MM.1S (cell line): ENCODE results near the gene PPOX.

Source experiments
- DNase-seq: peaks from one replicate; pipeline ENCODE4 v3.0.0-alpha.2; 2015
- H2AFZ ChIP-seq: fragments of 300-600 bp; sonication (generic); 2 replicates; pipeline ENCODE4 v1.6.0; 2016; ENCODE audit warnings: antibody characterized with exemption, low read length
- H3F3A ChIP-seq: fragments of 300-600 bp; sonication (generic); 2 replicates; pipeline ENCODE4 v1.6.1; 2016; ENCODE audit warnings: mild to moderate bottlenecking, antibody characterized with exemption, low read length, moderate library complexity, mixed read lengths; ENCODE audit not compliant: insufficient read depth
- H3K27ac ChIP-seq: fragments of 300-600 bp; sonication (generic); 2 replicates; pipeline ENCODE4 v1.5.1; 2016; ENCODE audit warnings: mild to moderate bottlenecking, low read length
- H3K27me3 ChIP-seq: fragments of 300-600 bp; sonication (generic); replicated peaks from 2 replicates; pipeline ENCODE4 v1.6.0; 2016; ENCODE audit warnings: low read length; ENCODE audit not compliant: insufficient read depth
- H3K36me3 ChIP-seq: fragments of 300-600 bp; sonication (generic); replicated peaks from 2 replicates; pipeline ENCODE4 v1.6.1; 2016; ENCODE audit warnings: mild to moderate bottlenecking, low read length, mixed read lengths; ENCODE audit not compliant: insufficient read depth
- H3K4me1 ChIP-seq: fragments of 300-600 bp; sonication (generic); 2 replicates; pipeline ENCODE4 v1.6.1; 2016; ENCODE audit warnings: low read length, mixed read lengths
- H3K4me2 ChIP-seq: fragments of 300-600 bp; sonication (generic); 2 replicates; pipeline ENCODE4 v1.6.0; 2016; ENCODE audit warnings: low read depth, low read length
- H3K4me3 ChIP-seq: fragments of 300-600 bp; sonication (generic); 2 replicates; pipeline ENCODE4 v1.5.1; 2016; ENCODE audit warnings: low read length, mixed read lengths
- H3K79me2 ChIP-seq: fragments of 300-600 bp; sonication (generic); 2 replicates; pipeline ENCODE4 v1.6.1; 2016; ENCODE audit warnings: mixed run types, low read length, mixed read lengths
- H3K9ac ChIP-seq: fragments of 300-600 bp; sonication (generic); 2 replicates; pipeline ENCODE4 v1.6.1; 2016; ENCODE audit warnings: low read length, mixed read lengths
- H3K9me2 ChIP-seq: fragments of 300-600 bp; sonication (generic); replicated peaks from 2 replicates; pipeline ENCODE4 v1.6.1; 2016; ENCODE audit warnings: mild to moderate bottlenecking, low read length, mixed read lengths; ENCODE audit not compliant: insufficient read depth
- H3K9me3 ChIP-seq: fragments of 300-600 bp; sonication (generic); replicated peaks from 2 replicates; pipeline ENCODE4 v1.6.1; 2016; ENCODE audit warnings: mild to moderate bottlenecking, low read length, mixed read lengths; ENCODE audit not compliant: insufficient read depth
- H4K20me1 ChIP-seq: fragments of 300-600 bp; sonication (generic); 2 replicates; pipeline ENCODE4 v1.6.1; 2016; ENCODE audit warnings: mild to moderate bottlenecking, low read length, moderate library complexity, mixed read lengths; ENCODE audit not compliant: insufficient read depth
- EZH2 ChIP-seq: fragments of 300-600 bp; sonication (generic); optimal IDR thresholded peaks from 2 replicates; pipeline ENCODE3; 2017; ENCODE audit warnings: low read depth, mild to moderate bottlenecking, antibody characterized with exemption, low read length, mixed read lengths
- EZH2phosphoT487 ChIP-seq: fragments of 300-600 bp; sonication (generic); IDR thresholded peaks from 2 replicates; pipeline ENCODE4 v1.6.1; 2018; ENCODE audit warnings: antibody characterized with exemption, low read length
- TF ChIP-seq, protein P1 (sequence below): fragments of 300-600 bp; sonication (generic); IDR thresholded peaks from 2 replicates; pipeline ENCODE4 v1.5.1; 2016; ENCODE audit warnings: antibody characterized with exemption, low read length, mixed read lengths

The PPOX gene

DNA sequence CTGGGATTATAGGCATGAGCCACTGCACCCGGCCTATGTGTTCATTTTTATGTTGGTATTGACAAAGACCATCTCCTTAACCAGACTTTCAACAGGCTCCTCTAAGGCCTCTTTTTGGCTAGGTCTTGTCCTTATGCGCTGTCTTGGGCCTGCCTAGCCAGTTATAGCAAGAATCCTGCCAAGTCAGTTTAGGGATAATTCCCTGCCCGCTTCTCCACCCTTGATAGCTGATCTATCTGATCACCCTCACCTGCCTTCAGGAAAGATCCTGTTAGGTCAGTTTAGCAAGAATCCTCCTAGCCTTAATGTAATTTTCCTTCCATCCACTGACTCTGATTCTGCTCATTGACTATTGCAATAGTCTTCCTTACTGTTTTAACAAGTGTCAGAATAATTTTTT lies 13.5 kb downstream of the PPOX start:
- H3K36me3 ChIP-seq: peaks cover 6% of the 10 kb centered on the region; the same call in 1 of the 2 replicates
- H3K4me2 ChIP-seq: no peak overlapping the region
- no peak for DNase-seq
- H3K9ac ChIP-seq: no peak overlapping the region
- peaks cover 27% of the 10 kb centered on the region for H3K79me2 ChIP-seq
- H3K4me3 ChIP-seq: no peak overlapping the region
- no peaks in the 10 kb centered on the region for H4K20me1 ChIP-seq
- peaks cover 59% of the 10 kb centered on the region for H3K4me1 ChIP-seq
- no peak for TF ChIP-seq EZH2
- no peak for TF ChIP-seq EZH2phosphoT487
- TF ChIP-seq, protein P1, sequence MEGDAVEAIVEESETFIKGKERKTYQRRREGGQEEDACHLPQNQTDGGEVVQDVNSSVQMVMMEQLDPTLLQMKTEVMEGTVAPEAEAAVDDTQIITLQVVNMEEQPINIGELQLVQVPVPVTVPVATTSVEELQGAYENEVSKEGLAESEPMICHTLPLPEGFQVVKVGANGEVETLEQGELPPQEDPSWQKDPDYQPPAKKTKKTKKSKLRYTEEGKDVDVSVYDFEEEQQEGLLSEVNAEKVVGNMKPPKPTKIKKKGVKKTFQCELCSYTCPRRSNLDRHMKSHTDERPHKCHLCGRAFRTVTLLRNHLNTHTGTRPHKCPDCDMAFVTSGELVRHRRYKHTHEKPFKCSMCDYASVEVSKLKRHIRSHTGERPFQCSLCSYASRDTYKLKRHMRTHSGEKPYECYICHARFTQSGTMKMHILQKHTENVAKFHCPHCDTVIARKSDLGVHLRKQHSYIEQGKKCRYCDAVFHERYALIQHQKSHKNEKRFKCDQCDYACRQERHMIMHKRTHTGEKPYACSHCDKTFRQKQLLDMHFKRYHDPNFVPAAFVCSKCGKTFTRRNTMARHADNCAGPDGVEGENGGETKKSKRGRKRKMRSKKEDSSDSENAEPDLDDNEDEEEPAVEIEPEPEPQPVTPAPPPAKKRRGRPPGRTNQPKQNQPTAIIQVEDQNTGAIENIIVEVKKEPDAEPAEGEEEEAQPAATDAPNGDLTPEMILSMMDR: no peak
- H2AFZ ChIP-seq: no peak overlapping the region
- H3K27me3 ChIP-seq: no peaks in the 10 kb centered on the region
- H3F3A ChIP-seq: peaks cover 48% of the 10 kb centered on the region
- H3K9me3 ChIP-seq: no peaks in the 10 kb centered on the region
- H3K9me2 ChIP-seq: no peaks in the 10 kb centered on the region
- H3K27ac ChIP-seq: no peak overlapping the region

DNA sequence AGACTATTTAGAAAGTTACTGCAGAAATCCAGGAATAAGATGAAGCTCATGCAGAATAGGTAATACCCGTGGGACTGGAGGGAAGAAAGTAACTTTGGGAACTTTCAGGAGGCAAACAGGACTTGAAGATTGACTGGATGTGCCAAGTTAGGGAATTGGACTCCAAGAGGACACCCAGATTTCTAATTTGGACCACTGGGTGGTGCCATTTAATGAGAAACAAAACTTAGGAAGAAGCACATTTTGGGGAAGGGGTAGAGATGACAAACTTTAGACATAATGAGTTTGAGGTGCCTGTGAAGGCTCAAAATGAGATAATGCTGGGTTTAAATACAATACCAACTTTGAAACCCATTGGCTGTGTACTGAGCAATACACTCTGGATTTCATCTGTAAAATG lies 14.4 kb downstream of the PPOX start:
- DNase-seq: peak; percentile 36
- H3K4me2 ChIP-seq: no peak overlapping the region
- no peak overlapping the region for H3K27ac ChIP-seq
- no peak overlapping the region for H2AFZ ChIP-seq
- peaks cover 52% of the 10 kb centered on the region for H3K4me1 ChIP-seq
- peaks cover 18% of the 10 kb centered on the region for H3K79me2 ChIP-seq
- TF ChIP-seq, protein P1: peak; percentile 66
- no peak for TF ChIP-seq EZH2phosphoT487
- H3K9me3 ChIP-seq: no peaks in the 10 kb centered on the region
- no peak overlapping the region for H3K9ac ChIP-seq
- H3K4me3 ChIP-seq: no peak overlapping the region
- no peaks in the 10 kb centered on the region for H3K9me2 ChIP-seq
- H3K36me3 ChIP-seq: no peaks in the 10 kb centered on the region
- no peaks in the 10 kb centered on the region for H4K20me1 ChIP-seq
- peaks cover 49% of the 10 kb centered on the region for H3F3A ChIP-seq
- H3K27me3 ChIP-seq: no peaks in the 10 kb centered on the region

DNA sequence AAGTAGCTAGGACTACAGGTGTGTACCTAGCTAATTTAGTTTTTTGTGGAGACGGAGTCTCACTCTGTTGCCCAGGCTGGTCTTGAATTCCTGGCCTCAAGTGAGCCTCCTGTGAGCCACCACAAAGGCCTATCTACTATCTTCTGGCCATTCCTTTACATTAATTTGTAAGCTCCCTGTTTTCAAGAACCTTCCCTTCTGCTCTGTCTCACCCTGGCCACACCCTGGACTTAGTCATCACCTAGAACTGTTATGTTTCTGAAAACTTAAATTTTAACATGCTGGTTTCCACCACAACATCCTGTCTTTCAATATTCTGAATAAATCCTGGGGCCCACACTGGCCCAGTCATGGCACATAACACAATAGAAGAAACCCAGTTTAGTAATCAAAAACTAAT lies 16.0 kb downstream of the PPOX start:
- Histone ChIP-seq H3F3A (peaks cover 50% of the 10 kb centered on the region), H3K9me3 (no peaks in the 10 kb centered on the region), H4K20me1 (no peaks in the 10 kb centered on the region), H3K9ac (peak overlapping the region; percentile 1; the same call in 1 of the 2 replicates), H3K9me2 (no peaks in the 10 kb centered on the region), H3K79me2 (peaks cover 2% of the 10 kb centered on the region), H3K27ac (peak overlapping the region; percentile 89; the same call in 1 of the 2 replicates), H3K4me1 (peaks cover 67% of the 10 kb centered on the region), H2AFZ (peak overlapping the region; percentile 51), H3K36me3 (no peaks in the 10 kb centered on the region), H3K4me3 (no peak overlapping the region), H3K27me3 (no peaks in the 10 kb centered on the region), H3K4me2 (peak overlapping the region; percentile 44)
- DNase-seq: peak; percentile 89
- no peak for TF ChIP-seq EZH2

DNA sequence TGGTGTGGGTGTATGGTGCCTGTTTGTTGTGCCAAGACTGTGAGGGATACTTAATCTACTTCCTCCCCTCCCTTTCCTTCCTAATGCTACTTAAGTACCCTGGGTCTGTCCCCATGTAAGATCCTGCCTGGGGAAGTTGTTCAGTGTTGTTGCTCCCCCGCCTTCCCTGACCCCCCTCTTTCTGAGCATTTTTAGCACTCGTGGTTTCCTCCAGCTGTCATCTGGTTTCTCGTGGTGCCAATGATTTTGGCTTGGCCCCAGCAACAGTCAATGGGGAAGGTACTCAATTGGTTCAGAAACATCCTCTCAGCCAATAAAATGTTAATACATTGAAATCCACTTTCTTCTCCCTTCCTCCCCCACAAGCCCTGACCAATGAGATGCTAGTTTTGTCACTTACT lies 19.1 kb downstream of the PPOX start:
- Histone ChIP-seq H3K36me3 (no peaks in the 10 kb centered on the region), H3F3A (peaks cover 44% of the 10 kb centered on the region), H4K20me1 (no peaks in the 10 kb centered on the region), H3K4me3 (peak overlapping the region; percentile 32; the same call in 1 of the 2 replicates), H2AFZ (peak overlapping the region; percentile 25; the same call in 1 of the 2 replicates), H3K9ac (peak overlapping the region; percentile 47), H3K27me3 (no peaks in the 10 kb centered on the region), H3K27ac (peak overlapping the region; percentile 89), H3K9me2 (no peaks in the 10 kb centered on the region), H3K4me2 (peak overlapping the region; percentile 68), H3K4me1 (peaks cover 63% of the 10 kb centered on the region), H3K79me2 (no peaks in the 10 kb centered on the region; the same call in 1 of the 2 replicates), H3K9me3 (no peaks in the 10 kb centered on the region)
- peak; percentile 98 for DNase-seq
- TF ChIP-seq EZH2phosphoT487 (no peak), EZH2 (no peak)
- TF ChIP-seq, protein P1: no peak
